T-helper 9 cell (primary cell): Measurements from ENCODE around the gene GABARAP.

Experiments used
- DNase-seq: peaks from one replicate; pipeline ENCODE4 v3.0.0-alpha.2; 2020

The GABARAP gene

DNA sequence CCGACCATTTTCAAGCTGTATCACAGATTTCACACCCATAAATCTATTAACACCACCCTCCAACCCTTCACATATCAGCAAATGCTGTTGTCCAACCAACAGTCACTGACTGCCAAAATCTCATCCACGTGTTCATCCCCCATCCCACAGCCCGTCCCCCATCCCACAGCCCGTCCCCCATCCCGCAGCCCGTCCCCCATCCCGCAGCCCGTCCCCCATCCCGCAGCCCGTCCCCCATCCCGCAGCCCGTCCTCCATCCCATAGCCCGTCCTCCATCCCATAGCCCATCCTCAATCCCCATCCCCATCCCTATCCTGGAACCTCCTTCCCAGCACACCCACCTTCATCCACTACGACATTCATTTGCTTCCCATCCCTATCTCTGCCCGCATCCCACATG lies 36.7 kb downstream of the GABARAP start:
- no peak for DNase-seq

GRCh38 chr17:7204828-7205461 lies 37.3 kb downstream of the GABARAP start:
- peak; percentile 97 for DNase-seq

DNA sequence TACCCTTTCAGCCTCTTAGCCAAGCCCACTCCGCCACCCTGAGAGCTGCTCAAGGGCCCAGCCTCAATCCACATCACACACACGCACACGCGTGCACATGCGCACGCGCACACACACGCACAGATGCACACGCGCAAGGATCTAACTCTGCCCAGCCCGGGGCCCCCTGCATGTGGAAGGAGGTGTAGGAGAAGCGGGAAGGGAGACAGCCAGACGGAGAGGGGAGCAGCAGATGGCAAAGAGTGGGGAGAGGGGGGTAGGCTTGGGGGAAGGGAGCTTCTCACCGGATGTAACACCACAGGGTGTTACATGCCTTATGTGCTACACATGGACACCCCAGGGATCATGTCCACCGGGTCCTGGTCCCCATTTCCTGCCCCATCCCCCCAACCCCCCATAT lies 37.9 kb downstream of the GABARAP start:
- DNase-seq, result no peak

- DNase-seq, result no peak
Measured at GRCh38 chr17:7203391-7203790, 38.9 kb downstream of the GABARAP start.

GRCh38 chr17:7196651-7197401 lies 45.4 kb downstream of the GABARAP start:
- DNase-seq, result no peak

DNA sequence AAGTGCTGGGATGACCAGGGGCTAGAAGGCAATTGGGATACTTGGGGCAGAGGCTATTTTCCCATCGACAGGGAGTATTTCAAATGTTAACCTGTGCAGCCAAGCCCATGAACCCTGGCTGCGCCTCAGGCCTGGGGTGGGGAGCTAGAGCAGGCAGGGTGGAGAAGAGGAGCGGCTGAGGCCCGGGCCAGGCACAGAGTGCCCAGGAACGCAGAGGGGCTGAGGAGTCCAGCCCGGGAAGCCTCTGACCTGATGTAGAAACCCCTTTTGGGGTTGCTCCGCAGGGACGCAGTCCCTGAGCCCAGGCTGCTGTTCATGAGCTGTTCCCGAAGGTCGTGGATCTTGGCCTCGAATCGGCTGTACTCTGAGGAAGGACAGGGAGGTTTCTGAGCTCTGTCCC lies 46.3 kb downstream of the GABARAP start:
- DNase-seq, result no peak

GRCh38 chr17:7192271-7192937 lies 49.8 kb downstream of the GABARAP start:
- no peak for DNase-seq

- DNase-seq, result no peak
Measured at GRCh38 chr17:7191571-7192270, 50.5 kb downstream of the GABARAP start.

DNA sequence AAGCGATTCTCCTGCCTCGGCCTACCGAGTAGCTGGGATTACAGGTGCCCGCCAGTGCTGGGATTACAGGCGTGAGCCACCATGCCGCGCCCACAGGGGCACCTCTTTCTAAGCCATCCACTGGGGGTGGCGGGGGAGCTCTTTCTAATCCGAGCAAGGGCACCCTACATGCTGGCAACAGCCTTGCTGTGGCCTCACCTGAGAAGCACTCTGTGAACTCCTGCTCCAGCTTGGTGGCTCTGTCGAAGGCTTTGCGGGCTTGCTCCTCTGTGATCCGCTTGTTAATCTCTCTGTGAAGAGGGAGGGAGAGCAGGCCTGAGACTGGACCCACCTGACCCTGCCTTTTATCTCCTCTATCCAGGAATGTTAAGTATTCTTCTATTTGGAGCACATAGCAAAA lies 51.2 kb downstream of the GABARAP start:
- no peak for DNase-seq

DNA sequence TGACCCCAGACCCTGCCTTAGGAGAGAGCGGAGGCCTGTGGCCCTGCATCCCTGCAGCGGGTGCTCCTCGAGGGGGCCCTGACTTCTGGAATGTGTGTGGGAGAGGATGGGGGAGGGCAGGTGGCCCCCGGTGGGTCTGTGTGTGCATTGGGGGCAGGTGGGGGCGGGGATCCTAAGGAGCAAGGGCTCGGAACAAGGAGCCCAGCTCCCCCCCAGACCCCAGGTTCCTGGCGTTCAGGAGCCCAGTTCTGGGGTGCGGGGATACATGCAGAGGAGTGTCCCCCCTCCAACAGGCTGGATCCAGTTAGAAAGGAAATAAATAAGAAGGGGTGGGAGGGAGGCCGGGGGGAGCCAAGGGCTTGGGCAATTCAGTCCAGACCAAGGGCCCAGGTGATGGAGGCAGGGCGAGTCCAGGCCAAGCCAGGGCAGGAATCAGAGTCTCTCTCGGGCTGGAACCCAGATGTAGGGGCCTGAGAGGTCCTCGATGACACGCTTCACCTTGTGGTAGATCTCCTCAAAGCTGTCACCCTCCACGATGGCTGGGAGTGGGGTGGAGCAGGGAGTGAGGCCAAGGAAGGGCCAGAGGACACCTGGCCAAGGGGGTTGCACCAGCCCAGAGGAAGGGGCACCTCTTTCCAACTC lies 51.9 kb downstream of the GABARAP start:
- DNase-seq, result no peak
